ENCODE results near the gene RAB37.

GRCh38 chr17:74757931-74758847 lies 21.1 kb downstream of the RAB37 start:
- TF ChIP-seq POLR2A (IDR thresholded peaks at IDR 0.05; ENCODE audit: control extremely low read depth in 1 of 2, low read depth in 2 of 2, low read length in 2 of 2), result no peak
- no peak for TF ChIP-seq TAF1 (IDR thresholded peaks at IDR 0.05; ENCODE audit: low read depth, low read length)
- no peak for TF ChIP-seq CBX5 (IDR thresholded peaks at IDR 0.05; ENCODE audit: low read depth, low read length)
- TF ChIP-seq CTCF (IDR thresholded peaks at IDR 0.05; ENCODE audit: control extremely low read depth in 1 of 3, insufficient read depth in 1 of 3, low read depth in 1 of 3, low read length in 3 of 3), result no peak
- no peak for TF ChIP-seq EP300 (IDR thresholded peaks at IDR 0.05; ENCODE audit: borderline replicate concordance in 1 of 2, low read depth in 2 of 2, low read length in 2 of 2)
- no peak for TF ChIP-seq JUND (IDR thresholded peaks at IDR 0.05; ENCODE audit: low read length)
- TF ChIP-seq CHD1 (IDR thresholded peaks at IDR 0.05; ENCODE audit: low read depth, low read length), result no peak
- TF ChIP-seq SIN3A (conservative IDR thresholded peaks at IDR 0.05 in 1 of 2, IDR thresholded peaks at IDR 0.05 in 1 of 2; ENCODE audit: low read depth in 1 of 2, low read length in 2 of 2), result no peak
- TF ChIP-seq SUZ12 (IDR thresholded peaks at IDR 0.05; ENCODE audit: low read length), result no peak
- no peak for TF ChIP-seq SRF (IDR thresholded peaks at IDR 0.05; ENCODE audit: low read depth, low read length)
- no peak for TF ChIP-seq RNF2 (IDR thresholded peaks at IDR 0.05; ENCODE audit: borderline replicate concordance, low read depth, low read length, missing control alignments, poor library complexity, severe bottlenecking)
- no peak for TF ChIP-seq CHD7 (IDR thresholded peaks at IDR 0.05; ENCODE audit: insufficient replicate concordance, low read length)
- no peak for TF ChIP-seq CEBPB (IDR thresholded peaks at IDR 0.05; ENCODE audit: low read depth, low read length)
- no peak for TF ChIP-seq BACH1 (IDR thresholded peaks at IDR 0.05; ENCODE audit: low read length)

Measured in H1 (cell line).